Neuronal stem cell (in vitro differentiated cells): ENCODE measurements around the gene SORL1.

Experiments used
- DNase-seq: peaks from one replicate; pipeline ENCODE4 v3.0.0-alpha.2; 2013; ENCODE audit warnings: low spot score
- H2AFZ ChIP-seq: one replicate; pipeline ENCODE4 v1.6.1; 2013; ENCODE audit warnings: mild to moderate bottlenecking, low read length, inconsistent platforms
- H2AK5ac ChIP-seq: 2 replicates; pipeline ENCODE4 v1.6.1; 2013; ENCODE audit warnings: low read depth, mild to moderate bottlenecking, inconsistent platforms, low read length, moderate library complexity, mixed read lengths
- H2BK120ac ChIP-seq: 2 replicates; pipeline ENCODE4 v1.6.1; 2013; ENCODE audit warnings: low read depth, mild to moderate bottlenecking, inconsistent platforms, low read length, moderate library complexity, mixed read lengths
- H2BK12ac ChIP-seq: one replicate; pipeline ENCODE4 v1.6.1; 2013; ENCODE audit warnings: low read length, inconsistent platforms
- H2BK15ac ChIP-seq: 2 replicates; pipeline ENCODE4 v1.6.1; 2013; ENCODE audit warnings: mild to moderate bottlenecking, low read length, inconsistent platforms, mixed read lengths
- H2BK5ac ChIP-seq: one replicate; pipeline ENCODE4 v1.6.1; 2013; ENCODE audit warnings: inconsistent platforms, mild to moderate bottlenecking, low read length, moderate library complexity
- H3K14ac ChIP-seq: one replicate; pipeline ENCODE4 v1.6.1; 2013; ENCODE audit warnings: low read length, inconsistent platforms
- H3K18ac ChIP-seq: 2 replicates; pipeline ENCODE4 v1.6.1; 2013; ENCODE audit warnings: low read length, inconsistent platforms
- H3K23ac ChIP-seq: 2 replicates; pipeline ENCODE4 v1.6.1; 2013; ENCODE audit warnings: low read depth, mild to moderate bottlenecking, mixed read lengths, low read length, inconsistent platforms; ENCODE audit not compliant: poor library complexity
- H3K27ac ChIP-seq: replicated peaks from 3 replicates; pipeline ENCODE4 v1.5.1; 2013; ENCODE audit warnings: low read length, inconsistent platforms
- H3K27me3 ChIP-seq, 3 experiments: 2 replicates each; pipeline ENCODE4 v1.6.1; 2013; ENCODE audit warnings: low read length in 3 of 3, mild to moderate bottlenecking in 2 of 3, inconsistent platforms in 1 of 3, low read depth in 1 of 3, mixed read lengths in 1 of 3, moderate library complexity in 1 of 3; ENCODE audit not compliant: control insufficient read depth in 3 of 3, insufficient read depth in 3 of 3
- H3K36me3 ChIP-seq, 2 donors: replicated peaks in 1 of 2; 2 replicates each; pipeline ENCODE4 v1.6.1; 2013; ENCODE audit warnings: low read length in 2 of 2; ENCODE audit not compliant: control insufficient read depth in 2 of 2, insufficient read depth in 2 of 2
- H3K4ac ChIP-seq: 2 replicates; pipeline ENCODE4 v1.6.1; 2013; ENCODE audit warnings: inconsistent platforms, mild to moderate bottlenecking, low read length, moderate library complexity
- H3K4me1 ChIP-seq, 2 donors: 1 replicate in 1 of 2; 2 replicates in 1 of 2; pipeline ENCODE4 v1.6.1; 2013; ENCODE audit warnings: low read length in 2 of 2, low read depth in 1 of 2; ENCODE audit not compliant: control insufficient read depth in 2 of 2, insufficient read depth in 1 of 2
- H3K4me2 ChIP-seq: one replicate; pipeline ENCODE4 v1.6.1; 2013; ENCODE audit warnings: mild to moderate bottlenecking, low read length, inconsistent platforms; ENCODE audit not compliant: insufficient read depth, poor library complexity, severe bottlenecking
- H3K4me3 ChIP-seq, 2 donors: 2 replicates each; pipeline ENCODE4 v1.5.1; 2013; ENCODE audit warnings: low read length in 2 of 2, mild to moderate bottlenecking in 2 of 2, inconsistent platforms in 1 of 2, moderate library complexity in 1 of 2
- H3K79me1 ChIP-seq: one replicate; pipeline ENCODE4 v1.6.1; 2013; ENCODE audit warnings: low read depth, mild to moderate bottlenecking, inconsistent platforms, low read length, moderate library complexity
- H3K9ac ChIP-seq: one replicate; pipeline ENCODE4 v1.6.1; 2013; ENCODE audit warnings: mild to moderate bottlenecking, low read depth, low read length, inconsistent platforms; ENCODE audit not compliant: poor library complexity
- H3K9me3 ChIP-seq, 2 donors: replicated peaks in 1 of 2; 2 replicates each; pipeline versions ENCODE3 to v1.6.1; 2013; ENCODE audit warnings: low read length in 2 of 2, mild to moderate bottlenecking in 2 of 2, inconsistent platforms in 1 of 2, low read depth in 1 of 2, mixed read lengths in 1 of 2, moderate library complexity in 1 of 2; ENCODE audit not compliant: control insufficient read depth in 2 of 2, insufficient read depth in 1 of 2
- H4K8ac ChIP-seq: one replicate; pipeline ENCODE4 v1.6.1; 2013; ENCODE audit warnings: low read depth, mild to moderate bottlenecking, inconsistent platforms, low read length, moderate library complexity
- H4K91ac ChIP-seq: one replicate; pipeline ENCODE4 v1.6.1; 2013; ENCODE audit warnings: low read length, low read depth, mild to moderate bottlenecking, inconsistent platforms; ENCODE audit not compliant: poor library complexity
- WGBS, 2 donors: extraction: QIAGEN DNeasy Blood & Tissue Kit; methylation state at CpG; one replicate each; pipeline ENCODE4 v1.1.7; 2013; ENCODE audit warnings: missing lambda C conversion rate in 2 of 2, mixed read lengths in 1 of 2; ENCODE audit not compliant: insufficient read length in 2 of 2, insufficient replicate concordance in 1 of 2; ENCODE audit errors: extremely low coverage in 2 of 2; 5-methylcytosine and 5-hydroxymethylcytosine counted together

SORL1 gene

DNA sequence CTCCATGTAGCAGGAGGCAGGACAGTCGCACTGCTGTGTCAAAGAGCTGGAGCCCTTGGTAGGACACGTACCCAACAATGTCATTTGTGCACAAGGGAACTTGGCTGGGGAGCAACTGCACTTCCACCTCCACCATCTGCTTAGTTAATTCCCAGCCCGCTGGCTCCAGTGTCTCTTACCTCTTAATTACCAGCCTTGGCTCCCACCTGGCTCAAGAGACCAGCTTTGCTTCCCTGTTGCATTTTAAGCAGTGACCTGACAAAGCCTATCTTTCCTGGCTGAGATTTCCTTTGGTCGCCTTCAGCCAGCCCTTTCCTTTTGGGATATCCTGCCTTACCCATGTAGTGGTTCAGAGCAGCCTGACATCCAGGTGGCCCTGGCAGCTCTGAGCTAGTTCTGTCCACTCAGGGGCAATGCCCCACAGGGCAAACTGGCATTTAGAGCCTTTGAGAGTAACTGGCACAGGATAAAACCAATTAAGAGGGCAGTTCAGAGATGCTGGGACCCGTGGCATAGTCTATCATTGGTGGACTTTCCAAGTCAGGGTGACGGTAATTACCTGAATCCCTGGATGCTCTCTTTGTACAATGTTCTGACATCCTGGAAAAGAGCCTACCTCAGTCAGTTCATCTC is 213.2 kb downstream of the SORL1 start:
- Histone ChIP-seq H3K23ac (no peak overlapping the region), H3K9me3 (no peaks in the 10 kb centered on the region), H3K14ac (no peak overlapping the region), H3K4me3 (no peak overlapping the region), H3K4ac (no peak overlapping the region), H2AFZ (no peak overlapping the region), H2BK12ac (no peak overlapping the region), H4K91ac (no peak overlapping the region), H3K27ac (no peak overlapping the region), H3K9ac (no peak overlapping the region), H2BK15ac (no peak overlapping the region), H2AK5ac (no peak overlapping the region), H2BK120ac (no peak overlapping the region), H3K4me2 (no peak overlapping the region), H3K4me1 (peaks cover 0 to under 1% of the 10 kb centered on the region in 2 donors), H2BK5ac (no peak overlapping the region), H3K79me1 (no peaks in the 10 kb centered on the region), H4K8ac (no peak overlapping the region), H3K36me3 (no peaks in the 10 kb centered on the region), H3K18ac (no peak overlapping the region), H3K27me3 (peaks cover 0 to 5% (median 0%) of the 10 kb centered on the region in 3 experiments)
- DNase-seq = no peak
- WGBS, 2 donors = no CpG with 5 or more reads among the region's 6 CpGs

GRCh38 chr11:121667836-121668235 is 215.7 kb downstream of the SORL1 start:
- H4K8ac ChIP-seq = no peak overlapping the region
- DNase-seq = no peak
- H4K91ac ChIP-seq = no peak overlapping the region
- H2AFZ ChIP-seq = no peak overlapping the region
- H3K27me3 ChIP-seq = no peaks in the 10 kb centered on the region
- no peak overlapping the region for H3K4me3 ChIP-seq
- no peak overlapping the region for H3K9ac ChIP-seq
- no peak overlapping the region for H2BK5ac ChIP-seq
- no CpG with 5 or more reads among the region's 1 CpG for WGBS, 2 donors
- H3K4me1 ChIP-seq = peaks cover 4 to 10% of the 10 kb centered on the region in 2 donors
- H3K36me3 ChIP-seq = no peaks in the 10 kb centered on the region
- no peak overlapping the region for H3K4ac ChIP-seq
- no peak overlapping the region for H3K27ac ChIP-seq
- H3K14ac ChIP-seq = no peak overlapping the region
- no peak overlapping the region for H2AK5ac ChIP-seq
- H2BK15ac ChIP-seq = no peak overlapping the region
- H3K79me1 ChIP-seq = no peaks in the 10 kb centered on the region
- no peak overlapping the region for H3K4me2 ChIP-seq
- no peak overlapping the region for H2BK12ac ChIP-seq
- H3K9me3 ChIP-seq = peaks cover 0 to 2% of the 10 kb centered on the region in 2 donors
- no peak overlapping the region for H3K18ac ChIP-seq
- no peak overlapping the region for H2BK120ac ChIP-seq
- H3K23ac ChIP-seq = no peak overlapping the region

GRCh38 chr11:121669422-121669821 is 217.3 kb downstream of the SORL1 start:
- H3K9me3 ChIP-seq = peaks cover 0 to 2% of the 10 kb centered on the region in 2 donors
- no peak for DNase-seq
- no peak overlapping the region for H3K14ac ChIP-seq
- H3K4ac ChIP-seq = no peak overlapping the region
- no peak overlapping the region for H3K9ac ChIP-seq
- H2AFZ ChIP-seq = no peak overlapping the region
- H4K91ac ChIP-seq = no peak overlapping the region
- no peak overlapping the region for H3K27ac ChIP-seq
- no peak overlapping the region for H3K23ac ChIP-seq
- no peak overlapping the region for H4K8ac ChIP-seq
- H2BK5ac ChIP-seq = no peak overlapping the region
- no peak overlapping the region for H2BK12ac ChIP-seq
- WGBS, 2 donors = no CpG with 5 or more reads among the region's 4 CpGs
- no peaks in the 10 kb centered on the region for H3K79me1 ChIP-seq
- no peaks in the 10 kb centered on the region for H3K27me3 ChIP-seq
- H3K4me3 ChIP-seq = no peak overlapping the region
- no peaks in the 10 kb centered on the region for H3K36me3 ChIP-seq
- peaks cover 4 to 11% of the 10 kb centered on the region in 2 donors for H3K4me1 ChIP-seq
- H2BK120ac ChIP-seq = no peak overlapping the region
- H3K4me2 ChIP-seq = no peak overlapping the region
- H3K18ac ChIP-seq = no peak overlapping the region
- no peak overlapping the region for H2BK15ac ChIP-seq
- H2AK5ac ChIP-seq = no peak overlapping the region

- Histone ChIP-seq H2BK12ac (no peak overlapping the region), H4K91ac (no peak overlapping the region), H3K27ac (no peak overlapping the region), H3K4me3 (no peak overlapping the region), H3K9ac (no peak overlapping the region), H3K27me3 (no peaks in the 10 kb centered on the region), H2BK120ac (no peak overlapping the region), H2AK5ac (no peak overlapping the region), H2BK5ac (no peak overlapping the region), H2AFZ (no peak overlapping the region), H2BK15ac (no peak overlapping the region), H3K4me1 (peaks cover 4 to 11% of the 10 kb centered on the region in 2 donors), H3K4me2 (no peak overlapping the region), H3K14ac (no peak overlapping the region), H3K23ac (no peak overlapping the region), H3K18ac (no peak overlapping the region), H3K9me3 (peaks cover 0 to 2% of the 10 kb centered on the region in 2 donors), H3K4ac (no peak overlapping the region), H3K79me1 (no peaks in the 10 kb centered on the region), H3K36me3 (no peaks in the 10 kb centered on the region), H4K8ac (no peak overlapping the region)
- no peak for DNase-seq
- no CpG with 5 or more reads among the region's 3 CpGs for WGBS, 2 donors
These were observed 218.2 kb downstream of the SORL1 start for GRCh38 chr11:121670266-121670665.
